Vagina (tissue), 2 donors: ENCODE data around the gene ATOH8.

ENCODE experiments used
- POLR2A ChIP-seq, 2 donors: fragments of 450-650 bp; IDR thresholded peaks; one replicate each; pipeline ENCODE4 v1.6.1; 2017; ENCODE audit warnings: antibody characterized with exemption in 2 of 2, mild to moderate bottlenecking in 2 of 2, moderate library complexity in 2 of 2
- TF ChIP-seq, protein P1 (sequence below), 3 experiments: fragments of 450-650 bp in 2 of 3; fragments of 200-600 bp in 1 of 3; sonication (generic) in 1 of 3; IDR thresholded peaks; one replicate each; pipeline ENCODE4 v1.5.1; 2017 to 2019; ENCODE audit warnings: antibody characterized with exemption in 3 of 3, mild to moderate bottlenecking in 2 of 3, moderate library complexity in 2 of 3

DNA sequence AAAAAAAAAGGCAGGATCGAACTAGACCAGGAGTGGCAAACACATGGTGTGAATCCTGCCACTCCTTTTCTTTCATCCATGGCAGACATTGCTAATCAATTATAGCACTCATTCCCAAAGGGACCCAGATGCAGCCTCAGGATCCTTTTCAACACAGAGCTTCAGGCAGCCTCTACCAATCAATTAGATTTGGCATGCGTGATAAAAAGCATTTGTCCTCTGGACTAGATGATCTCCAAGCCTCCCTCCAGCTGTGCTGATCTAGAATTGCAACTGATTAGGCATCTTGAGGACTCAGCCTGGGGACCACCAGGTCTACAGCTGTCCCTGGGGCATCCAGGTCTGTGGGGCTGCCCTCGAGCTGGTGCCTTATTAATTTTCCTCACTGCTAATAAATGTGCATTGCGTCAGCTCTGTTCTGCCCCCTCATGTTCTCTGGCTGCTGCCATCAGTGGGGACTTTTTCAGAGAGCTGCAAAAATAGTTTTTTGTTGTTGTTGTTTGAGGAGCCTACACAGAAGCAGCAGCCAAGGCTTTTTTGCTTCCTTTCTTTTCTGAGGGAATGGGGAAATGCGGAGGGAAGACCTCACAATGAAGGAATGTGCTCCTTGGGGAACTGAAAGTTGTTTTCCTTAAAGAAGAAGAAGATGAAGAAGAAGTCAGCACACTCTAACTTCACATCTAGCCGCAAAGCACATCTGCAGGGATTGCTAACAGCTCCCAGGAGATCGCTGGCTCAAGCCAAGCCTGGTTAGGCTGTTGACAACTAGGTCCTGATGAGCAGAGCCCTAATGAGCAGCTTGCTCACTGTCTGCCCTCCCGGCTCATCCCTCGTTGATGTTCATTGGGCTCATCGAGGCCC, 8.8 kb upstream of the ATOH8 start:
- TF ChIP-seq, protein P1, sequence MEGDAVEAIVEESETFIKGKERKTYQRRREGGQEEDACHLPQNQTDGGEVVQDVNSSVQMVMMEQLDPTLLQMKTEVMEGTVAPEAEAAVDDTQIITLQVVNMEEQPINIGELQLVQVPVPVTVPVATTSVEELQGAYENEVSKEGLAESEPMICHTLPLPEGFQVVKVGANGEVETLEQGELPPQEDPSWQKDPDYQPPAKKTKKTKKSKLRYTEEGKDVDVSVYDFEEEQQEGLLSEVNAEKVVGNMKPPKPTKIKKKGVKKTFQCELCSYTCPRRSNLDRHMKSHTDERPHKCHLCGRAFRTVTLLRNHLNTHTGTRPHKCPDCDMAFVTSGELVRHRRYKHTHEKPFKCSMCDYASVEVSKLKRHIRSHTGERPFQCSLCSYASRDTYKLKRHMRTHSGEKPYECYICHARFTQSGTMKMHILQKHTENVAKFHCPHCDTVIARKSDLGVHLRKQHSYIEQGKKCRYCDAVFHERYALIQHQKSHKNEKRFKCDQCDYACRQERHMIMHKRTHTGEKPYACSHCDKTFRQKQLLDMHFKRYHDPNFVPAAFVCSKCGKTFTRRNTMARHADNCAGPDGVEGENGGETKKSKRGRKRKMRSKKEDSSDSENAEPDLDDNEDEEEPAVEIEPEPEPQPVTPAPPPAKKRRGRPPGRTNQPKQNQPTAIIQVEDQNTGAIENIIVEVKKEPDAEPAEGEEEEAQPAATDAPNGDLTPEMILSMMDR (IDR thresholded peaks at IDR 0.05), result no peak
- peak in 1 of 2 donors; percentile 8 for TF ChIP-seq POLR2A (IDR thresholded peaks at IDR 0.05)
